ENCODE data around the gene DEPP1.

DEPP1 gene

GRCh38 chr10:44938956-44939355 lies 39.7 kb downstream of the DEPP1 start:
- DNase-seq = no peak
- intact Hi-C loops (cut with DNase I) = no loop called here

- intact Hi-C loops (cut with DNase I) = no loop called here
- DNase-seq = peak in 1 of 10 donors; percentile 57
Measured at GRCh38 chr10:44937196-44938005, 41.2 kb downstream of the DEPP1 start.

- intact Hi-C loops (cut with DNase I) = no loop called here
- no peak for DNase-seq
Measured at GRCh38 chr10:44936314-44936975, 42.2 kb downstream of the DEPP1 start.

- intact Hi-C loops (cut with DNase I) = no loop called here
- no peak for DNase-seq
Measured at GRCh38 chr10:44935966-44936295, 42.7 kb downstream of the DEPP1 start.

GRCh38 chr10:44935201-44935965 lies 43.2 kb downstream of the DEPP1 start:
- intact Hi-C loops (cut with DNase I) = no loop called here
- DNase-seq = peak in 9 of 10 donors; percentile 32 to 96 (median 61)

- peak in 1 of 10 donors; percentile 53 for DNase-seq
- intact Hi-C loops (cut with DNase I) = no loop called here
Measured at GRCh38 chr10:44934416-44935200, 44.0 kb downstream of the DEPP1 start.

GRCh38 chr10:44933451-44934321 lies 44.9 kb downstream of the DEPP1 start:
- intact Hi-C loops (cut with DNase I) = no loop called here
- DNase-seq = peak in 1 of 10 donors; percentile 71

- intact Hi-C loops (cut with DNase I) = loop anchor here (1.0 kb wide), 1 partner anchor 43 kb away; no protein-coding TSS in a partner anchor
- DNase-seq = peak; percentile 77 to 98 (median 94)
Measured at GRCh38 chr10:44932517-44933450, 45.8 kb downstream of the DEPP1 start.

GRCh38 chr10:44931621-44932516 lies 46.7 kb downstream of the DEPP1 start:
- peak in 1 of 10 donors; percentile 61 for DNase-seq
- intact Hi-C loops (cut with DNase I) = loop anchor here (1.0 kb wide), 1 partner anchor 43 kb away; no protein-coding TSS in a partner anchor

GRCh38 chr10:44930904-44931620 lies 47.5 kb downstream of the DEPP1 start:
- DNase-seq = peak in 1 of 10 donors; percentile 57
- intact Hi-C loops (cut with DNase I) = no loop called here

- no peak for DNase-seq
- intact Hi-C loops (cut with DNase I) = no loop called here
Measured at GRCh38 chr10:44929356-44930255, 49.0 kb downstream of the DEPP1 start.

GRCh38 chr10:44928462-44928861 lies 50.1 kb downstream of the DEPP1 start:
- DNase-seq = no peak
- intact Hi-C loops (cut with DNase I) = no loop called here

GRCh38 chr10:44927352-44927751 lies 51.3 kb downstream of the DEPP1 start:
- no peak for DNase-seq
- intact Hi-C loops (cut with DNase I) = no loop called here

GRCh38 chr10:44926751-44927351 lies 51.8 kb downstream of the DEPP1 start:
- intact Hi-C loops (cut with DNase I) = no loop called here
- DNase-seq = no peak

All from posterior cingulate gyrus (tissue), 11 donors.